IMR-90 (cell line): ENCODE results near the gene CHM. TPM values are rescaled to one million over a fixed set of nuclear protein-coding genes. Genes with fewer than 3 reads are reported as not detected.
"Not testable (repeated sequence)": the region's sequence is repeated elsewhere in the genome, so short reads cannot be mapped to it uniquely, and the experiment has no call there.

ENCODE experiments used
- ATAC-seq: fragments of 200-7000 bp; cut with Tn5 transposase; 2 replicates; pipeline ENCODE4 v1.9.1; 2020; ENCODE audit warnings: low read depth, mild to moderate bottlenecking, moderate library complexity
- BruUV-seq: library from RNA; stranded (reverse); fragments of 400-500 nt; replicated peaks from 2 replicates; lab custom pipeline; 2021; lab: Mats Ljungman, UMichigan
- CTCF ChIA-PET: fragments of 300-600 bp; formaldehyde crosslinking; extraction: SDS; loops from one replicate; lab custom pipeline; 2021; ENCODE audit warnings: antibody characterized with exemption; lab: Yijun Ruan, JAX
- POLR2A ChIA-PET: fragments of 300-600 bp; sonication (Branson Sonifier 250); formaldehyde crosslinking; loops from one replicate; lab custom pipeline; 2022; ENCODE audit warnings: antibody characterized with exemption; ENCODE audit not compliant: unreplicated experiment; lab: Charles Lee
- DNase-seq: peaks from one replicate; pipeline ENCODE4 v3.0.0; 2013
- H2AFZ ChIP-seq: replicated peaks from 2 replicates; pipeline ENCODE3; 2013; ENCODE audit warnings: low read length, mild to moderate bottlenecking; ENCODE audit not compliant: poor library complexity
- H2AK5ac ChIP-seq: 2 replicates; pipeline ENCODE4 v1.6.1; 2013; ENCODE audit warnings: low read depth, low read length, inconsistent platforms
- H2AK9ac ChIP-seq: replicated peaks from 2 replicates; pipeline ENCODE3; 2013; ENCODE audit warnings: mild to moderate bottlenecking, low read depth, low read length, moderate library complexity; ENCODE audit not compliant: poor library complexity
- H2BK120ac ChIP-seq: 2 replicates; pipeline ENCODE4 v1.6.1; 2013; ENCODE audit warnings: low read depth, low read length, inconsistent platforms
- H2BK15ac ChIP-seq: 3 replicates; pipeline ENCODE4 v1.6.1; 2013; ENCODE audit warnings: low read depth, low read length, inconsistent platforms
- H2BK20ac ChIP-seq: 2 replicates; pipeline ENCODE4 v1.6.1; 2013; ENCODE audit warnings: low read depth, mild to moderate bottlenecking, inconsistent platforms, low read length, moderate library complexity
- H2BK5ac ChIP-seq: 2 replicates; pipeline ENCODE4 v1.6.1; 2013; ENCODE audit warnings: mild to moderate bottlenecking, low read depth, low read length, inconsistent platforms; ENCODE audit not compliant: poor library complexity, severe bottlenecking
- H3K14ac ChIP-seq: replicated peaks from 2 replicates; pipeline ENCODE4 v1.6.1; 2013; ENCODE audit warnings: low read depth, low read length, inconsistent platforms
- H3K18ac ChIP-seq: 2 replicates; pipeline ENCODE4 v1.6.1; 2013; ENCODE audit warnings: low read depth, low read length, control low read depth
- H3K23ac ChIP-seq: 2 replicates; pipeline ENCODE4 v1.6.1; 2013; ENCODE audit warnings: low read depth, low read length, inconsistent platforms
- H3K27ac ChIP-seq: 2 replicates; pipeline ENCODE4 v1.5.1; 2013; ENCODE audit warnings: mild to moderate bottlenecking, control low read depth, low read length; ENCODE audit not compliant: insufficient read depth
- H3K27me3 ChIP-seq: 2 replicates; pipeline ENCODE4 v1.6.1; 2013; ENCODE audit warnings: low read length; ENCODE audit not compliant: control insufficient read depth, insufficient read depth
- H3K36me3 ChIP-seq: 2 replicates; pipeline ENCODE4 v1.6.1; 2013; ENCODE audit warnings: low read length, mixed read lengths; ENCODE audit not compliant: control insufficient read depth, insufficient read depth
- H3K4ac ChIP-seq: 2 replicates; pipeline ENCODE4 v1.6.1; 2013; ENCODE audit warnings: low read depth, low read length, inconsistent platforms
- H3K4me1 ChIP-seq: 2 replicates; pipeline ENCODE4 v1.6.1; 2013; ENCODE audit warnings: low read length, mixed read lengths; ENCODE audit not compliant: control insufficient read depth, insufficient read depth
- H3K4me2 ChIP-seq: 2 replicates; pipeline ENCODE4 v1.6.1; 2013; ENCODE audit warnings: low read depth, mild to moderate bottlenecking, control low read depth, low read length, moderate library complexity
- H3K4me3 ChIP-seq: 2 replicates; pipeline ENCODE4 v1.5.1; 2013; ENCODE audit warnings: low read depth, mild to moderate bottlenecking, control low read depth, low read length, moderate library complexity; ENCODE audit not compliant: insufficient read depth
- H3K56ac ChIP-seq: 2 replicates; pipeline ENCODE4 v1.6.1; 2013; ENCODE audit warnings: low read length, inconsistent platforms; ENCODE audit not compliant: insufficient read depth; ENCODE audit errors: extremely low read depth
- H3K79me1 ChIP-seq, 2 experiments: 2 replicates each; pipeline ENCODE4 v1.6.1; 2013; ENCODE audit warnings: low read length in 2 of 2, inconsistent platforms in 1 of 2, low read depth in 1 of 2
- H3K9ac ChIP-seq: 2 replicates; pipeline ENCODE4 v1.6.1; 2013; ENCODE audit warnings: low read depth, low read length, control low read depth
- H3K9me1 ChIP-seq: 2 replicates; pipeline ENCODE4 v1.6.1; 2013; ENCODE audit warnings: low read length, inconsistent platforms; ENCODE audit not compliant: insufficient read depth
- H3K9me3 ChIP-seq: 2 replicates; pipeline ENCODE4 v1.6.1; 2013; ENCODE audit warnings: low read length; ENCODE audit not compliant: control insufficient read depth, insufficient read depth
- H4K20me1 ChIP-seq: 2 replicates; pipeline ENCODE4 v1.6.1; 2013; ENCODE audit warnings: low read length, inconsistent platforms; ENCODE audit not compliant: insufficient read depth
- H4K5ac ChIP-seq: 2 replicates; pipeline ENCODE4 v1.6.1; 2013; ENCODE audit warnings: mild to moderate bottlenecking, low read depth, low read length, control low read depth
- H4K8ac ChIP-seq, 2 experiments: 2 replicates each; pipeline ENCODE4 v1.6.1; 2013; ENCODE audit warnings: low read depth in 2 of 2, low read length in 2 of 2, control low read depth in 1 of 2, inconsistent platforms in 1 of 2
- H4K91ac ChIP-seq: 2 replicates; pipeline ENCODE4 v1.6.1; 2013; ENCODE audit warnings: low read depth, low read length, inconsistent platforms; ENCODE audit not compliant: insufficient read depth
- BHLHE40 ChIP-seq: fragments of 150-350 bp; IDR thresholded peaks from 2 replicates; pipeline ENCODE4 v1.6.1; 2016; ENCODE audit warnings: mild to moderate bottlenecking, low read depth, low read length
- FOS ChIP-seq: fragments of 150-350 bp; IDR thresholded peaks from 2 replicates; pipeline ENCODE4 v1.6.1; 2016; ENCODE audit warnings: low read depth, low read length
- MAFK ChIP-seq: IDR thresholded peaks from 2 replicates; pipeline ENCODE4 v1.6.1; 2012; ENCODE audit warnings: low read depth, low read length, improper control_type of control experiment
- MAZ ChIP-seq: IDR thresholded peaks from 2 replicates; pipeline ENCODE4 v1.6.1; 2012; ENCODE audit warnings: low read depth, mild to moderate bottlenecking, low read length, improper control_type of control experiment, moderate library complexity, borderline replicate concordance
- NFE2L2 ChIP-seq: fragments of 150-350 bp; IDR thresholded peaks from 2 replicates; pipeline ENCODE4 v1.6.1; 2016; ENCODE audit warnings: low read depth, mild to moderate bottlenecking, low read length
- RFX5 ChIP-seq: IDR thresholded peaks from 2 replicates; pipeline ENCODE4 v1.8.0; 2012; ENCODE audit warnings: low read depth, mild to moderate bottlenecking, low read length, moderate library complexity
- SMC3 ChIP-seq: fragments of 150-350 bp; IDR thresholded peaks from 2 replicates; pipeline ENCODE4 v1.6.1; 2016; ENCODE audit warnings: low read depth, mild to moderate bottlenecking, antibody characterized with exemption, low read length, moderate library complexity
- USF2 ChIP-seq: fragments of 150-350 bp; IDR thresholded peaks from 2 replicates; pipeline ENCODE4 v1.6.1; 2017; ENCODE audit warnings: mild to moderate bottlenecking, antibody characterized with exemption, low read length, low read depth
- WGBS, 2 experiments: methylation state at CpG; one replicate each; pipeline versions ENCODE4 v1.1.5 to v1.1.7; 2013; ENCODE audit warnings: missing lambda C conversion rate in 2 of 2; ENCODE audit not compliant: insufficient read length in 1 of 2; ENCODE audit errors: extremely low coverage in 2 of 2; 5-methylcytosine and 5-hydroxymethylcytosine counted together
- dilution Hi-C: fragments of 300-500 bp; cut with HindIII; formaldehyde crosslinking; loops from one replicate; pipeline ENCODE4 v1.14.3; 2018; ENCODE audit warnings: low sequenced_read_pairs; ENCODE audit not compliant: unreplicated experiment
- in situ Hi-C: fragments of 300-500 bp; cut with MboI; formaldehyde crosslinking; loops from 3 replicates; pipeline ENCODE4 v1.14.3; 2019; ENCODE audit warnings: low sequenced_read_pairs, inconsistent platforms, mixed read lengths
- intact Hi-C: fragments of 100-400 bp; cut with micrococcal nuclease; formaldehyde crosslinking; loops from 2 replicates; pipeline ENCODE4 v1.10.0; 2022
- polyA plus RNA-seq, 3 experiments: library from polyadenylated mRNA; depleted of rRNA; stranded (reverse); fragments of >200 nt; gene quantifications; 2 replicates each; pipeline ENCODE4 v1.2.3, GENCODE V29; 2012; ENCODE audit warnings: low replicate concordance in 1 of 3
- total RNA-seq: library from RNA; depleted of rRNA; stranded (reverse); fragments of >200 nt; gene quantifications from 2 replicates; pipeline ENCODE4 v1.2.3, GENCODE V29; 2012

CHM gene
- total and polyA plus RNA-seq, 2 of the 4 experiments (the other 2 are of a cell fraction): 11.9 to 21.7 TPM

- TF ChIP-seq BHLHE40: no peak
- TF ChIP-seq MAZ: no peak
- no peak for TF ChIP-seq MAFK
- no peak for TF ChIP-seq SMC3
- TF ChIP-seq USF2: no peak
- TF ChIP-seq NFE2L2: no peak
- TF ChIP-seq FOS: no peak
- TF ChIP-seq RFX5: no peak
- Histone ChIP-seq H3K9me3 (no peaks in the 10 kb centered on the region), H4K5ac (no peak overlapping the region), H4K8ac (no peak overlapping the region), H3K4me3 (no peak overlapping the region), H2BK20ac (no peak overlapping the region), H3K27ac (no peak overlapping the region), H4K20me1 (no peaks in the 10 kb centered on the region), H3K36me3 (no peaks in the 10 kb centered on the region), H2BK5ac (no peak overlapping the region), H3K4ac (no peak overlapping the region), H3K18ac (no peak overlapping the region), H4K91ac (no peak overlapping the region), H2AK5ac (no peak overlapping the region), H2AFZ (no peak overlapping the region), H3K56ac (no peak overlapping the region), H3K79me1 (no peaks in the 10 kb centered on the region), H3K27me3 (no peaks in the 10 kb centered on the region), H3K9me1 (no peaks in the 10 kb centered on the region), H2BK120ac (no peak overlapping the region), H2AK9ac (no peak overlapping the region), H2BK15ac (no peak overlapping the region), H3K14ac (no peak overlapping the region), H3K4me2 (no peak overlapping the region), H3K9ac (no peak overlapping the region), H3K4me1 (no peaks in the 10 kb centered on the region), H3K23ac (no peak overlapping the region)
- POLR2A ChIA-PET: no interaction called here
- ATAC-seq (no peak), DNase-seq (no peak)
- dilution Hi-C loops (no loop called here), intact Hi-C loops (no loop called here), in situ Hi-C loops (no loop called here)
- BruUV-seq: no TSS peak
- no CpG with 5 or more reads among the region's 3 CpGs for whole genome bisulfite sequencing, 2 experiments
- CTCF ChIA-PET: no interaction called here
Measured at GRCh38 chrX:85977218-85977617, 70.1 kb downstream of the CHM start.

GRCh38 chrX:85972351-85972750 lies 75.0 kb downstream of the CHM start:
- in situ Hi-C loops, H3K4me2 ChIP-seq: not testable (repeated sequence)

More at GRCh38 chrX:85972351-85972750, 75.0 kb downstream of the CHM start:
- H2BK5ac ChIP-seq, H4K91ac ChIP-seq, H4K5ac ChIP-seq, H3K23ac ChIP-seq, H3K4me1 ChIP-seq, ATAC-seq, H3K27me3 ChIP-seq, H3K9me3 ChIP-seq, H3K27ac ChIP-seq, H3K14ac ChIP-seq, H4K8ac ChIP-seq, CTCF ChIA-PET, H3K56ac ChIP-seq, POLR2A ChIA-PET, H2AFZ ChIP-seq, H2BK15ac ChIP-seq, BruUV-seq, H3K36me3 ChIP-seq, H3K18ac ChIP-seq, intact Hi-C loops, H4K20me1 ChIP-seq, H3K79me1 ChIP-seq, H3K9ac ChIP-seq, DNase-seq, H3K9me1 ChIP-seq, H3K4me3 ChIP-seq, H2BK20ac ChIP-seq, H2BK120ac ChIP-seq, H2AK9ac ChIP-seq, dilution Hi-C loops, H2AK5ac ChIP-seq, H3K4ac ChIP-seq: not testable (repeated sequence)
- 96% methylated on average over 9 of the region's 33 CpGs; no CpG with 5 or more reads in 1 of the 2 experiments for WGBS, 2 experiments
